HG03460 (cell line): ENCODE results near the gene TMEM125.

Source experiments
- ATAC-seq: cut with Tn5 transposase; IDR thresholded peaks from one replicate; pipeline ENCODE4 v1.9.1; 2021; ENCODE audit not compliant: unreplicated experiment

TMEM125 gene

DNA sequence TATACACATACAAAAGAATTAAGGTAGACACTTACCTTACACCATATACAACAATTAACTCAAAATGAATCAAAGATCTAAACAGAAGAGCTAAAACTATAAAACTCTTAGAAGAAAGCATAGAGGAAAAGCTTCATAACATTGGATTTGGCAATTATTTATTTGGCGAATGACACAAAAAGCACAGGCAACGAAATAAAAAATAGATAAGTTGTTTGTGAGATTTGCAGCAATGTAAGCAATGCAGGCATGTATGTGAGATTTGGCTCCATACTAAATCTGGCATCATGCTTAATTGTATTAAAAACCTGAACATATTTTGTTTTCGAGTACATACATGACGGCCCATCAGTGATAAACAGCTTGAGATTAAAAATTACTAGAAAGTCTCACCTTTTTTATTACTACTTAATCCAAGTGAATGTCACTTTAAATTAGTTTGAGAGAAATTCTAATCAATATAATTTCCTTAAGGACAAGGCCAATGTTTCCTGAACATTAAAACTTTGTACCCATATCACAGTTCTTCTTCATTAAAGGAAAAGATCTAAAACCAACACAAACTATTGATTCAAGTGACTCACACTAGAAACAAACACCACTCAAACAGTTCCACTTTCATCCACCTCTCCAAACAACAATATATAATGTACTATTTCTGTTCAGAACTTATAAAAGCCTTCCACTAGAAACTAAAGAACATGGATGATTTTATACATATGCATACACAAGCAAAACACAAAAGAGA lies 23.1 kb upstream of the TMEM125 start:
- ATAC-seq: no peak

DNA sequence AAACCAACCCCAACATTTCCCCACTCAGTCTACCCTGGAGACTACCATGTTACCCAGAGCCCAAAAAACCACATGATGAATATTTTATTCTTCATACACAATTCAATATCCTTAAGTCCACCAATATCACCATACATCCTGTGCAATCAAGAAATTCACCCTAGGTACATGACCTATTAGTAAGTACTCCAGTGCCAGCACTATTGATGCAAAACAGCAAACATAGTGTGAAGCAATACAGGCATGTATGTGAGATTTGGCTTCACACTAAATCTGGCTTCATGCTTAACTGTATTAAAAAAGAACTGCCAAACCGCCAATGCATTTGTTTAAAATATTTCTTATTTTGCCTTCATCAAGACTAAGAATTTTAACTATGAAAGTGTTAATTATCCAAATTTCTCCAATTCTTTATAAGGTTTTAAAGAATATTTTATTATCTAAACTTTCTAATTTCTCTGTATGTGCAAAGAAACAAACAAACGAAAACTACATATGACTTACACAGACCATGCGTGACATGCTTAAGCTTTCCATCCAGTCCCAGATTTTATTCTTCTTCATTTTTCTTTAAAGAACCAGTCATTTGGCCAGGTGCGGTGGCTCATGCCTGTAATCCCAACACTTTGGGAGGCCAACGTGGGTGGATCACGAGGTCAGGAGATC lies 22.4 kb upstream of the TMEM125 start:
- ATAC-seq: no peak

DNA sequence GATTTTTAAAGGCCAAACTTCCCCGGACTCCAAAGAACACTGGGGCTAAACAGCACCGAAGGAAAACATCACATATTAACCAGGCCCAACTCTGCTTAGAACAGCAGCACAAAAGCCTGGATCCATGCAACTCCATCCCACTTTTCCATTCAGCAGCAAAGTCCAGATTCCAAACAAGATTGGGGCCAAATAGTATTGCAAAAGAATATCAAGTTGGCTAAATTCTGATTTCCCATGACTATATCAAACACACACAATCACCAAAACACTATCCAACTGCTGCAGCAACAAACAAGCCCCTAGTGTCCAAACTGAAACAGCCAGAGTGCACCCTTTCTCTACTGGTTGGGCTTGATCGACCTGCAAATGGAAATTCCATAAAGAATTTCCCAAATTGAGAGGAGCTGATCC lies 19.4 kb upstream of the TMEM125 start:
- ATAC-seq: no peak

GRCh38 chr1:43251024-43251423 lies 18.8 kb upstream of the TMEM125 start:
- ATAC-seq: no peak

DNA sequence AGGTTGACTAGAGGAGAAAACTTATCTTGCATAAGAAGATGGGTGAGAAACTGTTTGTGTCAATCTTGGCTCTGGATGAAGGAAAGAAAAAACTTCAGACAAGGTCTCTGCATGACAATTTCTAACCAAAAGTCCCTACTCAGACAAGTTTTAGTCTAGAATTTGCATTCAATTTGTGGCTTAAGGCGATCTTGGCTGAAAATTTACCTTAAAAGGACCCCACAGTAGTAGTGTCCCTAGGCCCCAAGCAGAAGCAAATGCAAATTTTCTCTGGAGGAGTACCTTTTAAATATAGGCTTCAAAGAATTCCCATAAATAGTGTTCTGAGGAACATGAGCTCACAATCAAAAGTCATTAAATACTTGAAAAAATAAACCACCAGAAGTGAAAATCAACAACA lies 17.6 kb upstream of the TMEM125 start:
- no peak for ATAC-seq

- no peak for ATAC-seq
These were observed 16.6 kb upstream of the TMEM125 start for GRCh38 chr1:43253173-43253572.

DNA sequence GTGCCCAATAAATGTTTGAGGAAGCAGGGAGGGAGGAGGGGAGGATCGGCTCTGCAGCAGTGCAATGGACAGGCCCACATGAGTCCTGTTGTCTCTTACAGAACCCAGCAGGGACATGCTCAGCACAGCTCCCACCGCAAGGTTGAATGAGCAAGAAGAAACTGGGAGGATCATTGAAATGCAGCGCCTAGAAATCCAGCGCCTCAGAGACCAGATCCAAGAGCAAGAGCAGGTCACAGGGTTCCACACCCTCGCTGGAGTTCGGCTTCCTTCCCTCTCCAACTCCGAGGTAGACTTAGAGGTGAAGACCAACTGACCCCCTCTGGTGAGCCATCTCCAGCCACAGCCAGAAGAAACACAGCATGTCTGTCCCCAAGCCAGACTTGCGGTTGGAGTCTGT lies 15.9 kb upstream of the TMEM125 start:
- ATAC-seq: no peak

DNA sequence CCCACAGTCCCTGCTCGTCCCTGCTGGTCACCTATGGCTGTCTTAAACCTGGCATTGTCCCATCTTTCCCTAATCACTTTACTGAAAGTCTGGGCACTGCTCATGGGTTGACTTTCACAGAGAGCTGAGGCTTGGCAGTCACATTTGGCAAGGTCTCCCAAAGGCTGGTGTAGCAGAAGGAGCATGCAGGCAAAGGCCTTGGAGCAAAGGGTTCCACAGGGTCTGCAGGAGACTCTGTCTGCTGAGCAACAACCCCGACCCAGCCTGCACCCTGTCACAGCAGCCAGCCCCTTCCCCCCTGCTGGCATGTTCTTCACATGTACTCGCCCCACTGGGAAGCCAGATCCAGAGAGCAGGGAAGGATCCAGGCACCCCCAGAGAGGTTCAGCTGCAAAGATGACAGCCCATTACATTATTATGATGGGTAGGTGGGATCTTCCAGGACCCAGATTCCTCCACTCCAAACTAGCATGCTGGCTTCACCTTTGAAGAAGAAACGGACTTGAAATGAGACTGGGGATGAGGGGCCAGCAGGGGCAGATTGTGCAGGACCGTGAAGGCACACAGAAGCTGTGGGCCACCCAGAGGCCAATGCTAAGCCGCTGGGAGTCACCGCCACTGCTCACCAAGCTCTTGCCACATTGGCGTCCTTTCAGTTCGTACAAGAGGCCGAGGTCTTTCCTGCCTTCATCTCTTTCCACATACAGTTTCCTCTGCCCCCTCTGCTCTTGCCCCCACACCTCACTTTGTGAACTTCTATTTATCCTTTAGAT lies 14.2 kb upstream of the TMEM125 start:
- ATAC-seq: no peak

GRCh38 chr1:43256675-43257570 lies 12.9 kb upstream of the TMEM125 start:
- ATAC-seq: no peak

DNA sequence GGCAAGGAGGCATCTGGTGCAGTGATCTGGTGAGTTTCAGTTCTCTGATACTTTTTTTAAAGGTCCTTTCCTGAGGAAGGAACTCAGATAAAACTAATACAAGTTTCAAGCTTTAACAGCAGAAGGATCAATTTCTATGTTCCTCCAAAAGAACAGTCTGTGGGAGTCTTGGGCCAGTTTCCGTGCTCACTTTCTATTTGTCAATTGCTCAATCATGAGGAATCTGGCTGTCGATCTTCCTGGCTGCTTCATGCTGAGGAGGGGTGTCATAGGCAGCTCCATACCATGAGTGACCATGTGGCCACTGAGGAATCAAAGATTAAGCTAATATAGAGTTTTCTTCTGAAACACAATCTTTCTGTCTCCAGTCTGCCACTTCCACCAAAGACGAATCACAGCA lies 11.4 kb upstream of the TMEM125 start:
- no peak for ATAC-seq

GRCh38 chr1:43265431-43265830 lies 4.4 kb upstream of the TMEM125 start:
- ATAC-seq: no peak

DNA sequence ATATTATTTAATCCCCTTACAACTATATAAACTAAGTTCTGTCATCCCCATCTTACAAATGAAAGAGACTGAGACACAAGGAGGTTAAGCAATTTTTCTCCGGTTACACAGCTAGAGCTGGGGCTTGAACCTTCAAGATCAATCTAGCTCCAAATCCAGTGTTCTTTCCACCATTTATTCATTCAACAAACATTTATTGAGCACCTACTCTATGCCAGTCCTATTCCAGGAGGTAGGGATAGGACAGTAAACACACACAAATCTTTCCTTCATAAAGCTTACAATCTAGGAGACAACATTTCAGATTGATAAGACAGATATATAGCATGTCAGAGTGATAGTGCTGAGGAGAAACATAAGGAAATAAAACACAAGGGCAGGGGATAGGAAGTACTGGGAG lies 2.9 kb upstream of the TMEM125 start:
- ATAC-seq: no peak

DNA sequence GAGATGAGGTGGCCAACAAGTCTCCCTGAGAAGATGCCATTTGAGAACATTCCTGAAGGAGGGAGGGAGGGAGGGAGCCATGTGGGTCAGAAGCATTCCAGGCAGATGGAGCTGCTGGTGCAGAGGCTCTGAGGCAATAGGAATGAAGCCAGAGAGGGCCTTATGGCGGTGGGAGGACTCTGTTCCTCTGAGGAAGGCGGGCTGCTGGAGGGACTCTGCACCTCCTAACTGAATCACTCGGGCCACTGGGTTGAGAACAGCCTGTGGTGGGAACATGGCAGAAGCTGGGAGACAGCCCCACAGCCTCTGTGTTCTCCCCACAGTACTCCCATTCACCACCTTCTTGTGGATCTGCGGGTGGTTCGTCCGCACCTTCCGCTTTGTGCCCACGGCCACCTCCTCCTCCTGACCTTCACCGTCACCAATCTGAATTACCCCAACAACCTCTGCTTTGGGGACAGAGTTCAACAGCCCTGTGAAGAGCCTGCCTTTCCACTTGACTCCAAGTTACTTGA lies 2.4 kb upstream of the TMEM125 start:
- no peak for ATAC-seq

DNA sequence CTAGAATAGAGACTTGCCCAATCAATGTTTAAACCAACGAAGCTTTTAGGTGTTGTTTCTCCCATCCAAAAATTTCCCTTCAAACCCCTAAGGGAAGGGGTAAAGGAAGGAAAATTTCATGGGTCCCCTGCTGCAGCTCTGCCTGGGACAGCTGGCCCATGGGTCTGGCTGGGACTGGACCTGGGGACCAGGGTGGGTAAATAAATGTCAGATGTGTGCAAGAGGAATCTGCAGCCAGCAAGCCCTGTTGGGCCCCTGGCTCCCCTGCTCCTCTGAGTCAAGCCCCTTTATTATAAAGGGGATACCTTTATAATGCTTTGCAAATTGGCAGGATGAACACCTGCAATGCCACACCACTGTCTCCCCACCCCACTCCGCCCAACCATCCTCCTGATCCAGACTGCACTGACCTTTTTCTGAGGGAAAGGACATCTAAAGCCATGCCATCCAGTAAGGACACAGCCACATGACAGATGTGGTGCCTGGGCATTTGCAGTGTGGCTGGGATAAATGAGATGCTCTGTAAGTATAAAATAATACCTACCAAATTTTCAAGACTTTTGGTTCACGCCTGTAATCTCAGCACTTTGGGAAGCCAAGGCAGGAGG lies 1.9 kb upstream of the TMEM125 start:
- no peak for ATAC-seq

- ATAC-seq: no peak
These were observed 775 bp downstream of the TMEM125 start for GRCh38 chr1:43270421-43271095.

DNA sequence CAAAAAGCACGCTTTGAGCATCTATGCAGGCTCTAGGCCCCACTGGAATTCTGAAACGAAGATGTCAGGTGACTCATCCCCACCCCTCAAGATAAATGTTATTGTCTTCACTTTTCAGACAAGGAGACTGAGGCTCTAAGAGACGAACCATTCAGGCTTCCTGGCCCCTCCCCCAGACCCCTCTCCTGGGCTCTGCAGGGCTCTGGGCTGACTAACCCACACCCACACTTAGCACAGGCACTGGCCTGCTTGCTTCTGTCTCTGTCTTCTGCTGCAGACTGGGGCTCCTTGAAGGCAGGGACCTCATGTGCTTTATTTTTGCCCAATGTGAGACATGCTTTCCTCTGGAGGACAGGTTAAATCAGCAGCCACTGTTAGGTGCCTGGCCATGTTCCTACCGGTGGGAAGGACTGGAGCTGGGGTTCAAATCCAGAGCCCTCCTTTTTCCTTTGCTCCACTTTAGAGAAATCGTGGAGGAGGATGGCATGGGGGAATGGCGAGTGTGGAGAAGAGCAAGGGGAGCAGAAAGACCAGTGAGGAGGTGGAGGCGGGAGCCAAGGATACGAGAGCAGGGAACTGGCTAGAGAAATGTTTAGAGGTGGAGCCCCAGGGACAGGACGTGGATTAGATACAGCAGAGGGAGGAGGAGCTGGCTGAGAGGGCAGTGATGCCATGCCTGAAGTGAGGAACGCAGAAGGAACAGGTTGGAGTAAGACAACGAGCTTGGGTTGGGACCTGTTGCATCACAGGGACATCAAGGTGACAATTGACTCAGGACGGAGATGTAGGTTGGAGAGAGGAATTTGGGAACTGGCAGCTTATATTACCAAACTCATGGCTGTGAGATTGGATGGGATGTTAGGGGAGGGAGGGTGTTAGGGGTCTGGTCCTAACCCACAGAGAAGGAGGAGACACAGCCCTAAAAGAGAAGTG lies 1.7 kb downstream of the TMEM125 start:
- ATAC-seq: no peak

DNA sequence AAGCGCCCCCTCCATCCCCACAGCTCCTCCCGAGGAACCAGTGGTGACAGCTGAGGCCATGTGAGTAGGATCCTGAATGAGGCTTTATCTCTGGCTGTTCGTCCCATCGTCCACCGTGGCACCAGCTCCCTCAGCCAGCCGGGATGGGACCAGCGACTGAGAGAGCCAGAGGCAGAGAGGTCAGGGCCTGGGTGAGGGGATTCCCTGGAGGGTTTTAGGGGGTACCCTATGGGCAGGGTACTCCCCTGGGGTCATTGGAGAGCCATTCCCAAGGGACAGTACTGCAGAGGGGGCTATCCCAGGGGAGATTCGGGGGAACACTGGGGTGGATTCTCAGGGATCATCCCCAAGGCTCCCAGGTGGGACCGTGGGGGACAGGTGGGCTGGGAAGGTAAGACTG lies 2.4 kb downstream of the TMEM125 start:
- ATAC-seq: no peak
